HUES6 (cell line): ENCODE measurements around the gene DENND1B.
"Not testable (repeated sequence)": the region's sequence is repeated elsewhere in the genome, so short reads cannot be mapped to it uniquely, and the experiment has no call there.

ENCODE experiments used
- H3K27ac ChIP-seq: 2 replicates; pipeline ENCODE4 v1.7.0; 2013; ENCODE audit warnings: low read depth, mild to moderate bottlenecking, low read length, inconsistent platforms
- H3K27me3 ChIP-seq: 2 replicates; pipeline ENCODE4 v1.6.1; 2013; ENCODE audit warnings: low read length; ENCODE audit not compliant: control insufficient read depth, insufficient read depth
- H3K36me3 ChIP-seq: 2 replicates; pipeline ENCODE4 v1.6.1; 2013; ENCODE audit warnings: low read length; ENCODE audit not compliant: control insufficient read depth, insufficient read depth
- H3K4me1 ChIP-seq: 2 replicates; pipeline ENCODE4 v1.6.1; 2013; ENCODE audit warnings: low read length; ENCODE audit not compliant: control insufficient read depth, insufficient read depth
- H3K4me3 ChIP-seq: 2 replicates; pipeline ENCODE4 v1.5.1; 2013; ENCODE audit warnings: low read depth, low read length
- H3K9ac ChIP-seq: one replicate; pipeline ENCODE4 v1.6.1; 2013; ENCODE audit warnings: mild to moderate bottlenecking, low read length
- H3K9me3 ChIP-seq: 2 replicates; pipeline ENCODE4 v1.6.1; 2013; ENCODE audit warnings: low read depth, low read length; ENCODE audit not compliant: control insufficient read depth, insufficient read depth

DENND1B gene

DNA sequence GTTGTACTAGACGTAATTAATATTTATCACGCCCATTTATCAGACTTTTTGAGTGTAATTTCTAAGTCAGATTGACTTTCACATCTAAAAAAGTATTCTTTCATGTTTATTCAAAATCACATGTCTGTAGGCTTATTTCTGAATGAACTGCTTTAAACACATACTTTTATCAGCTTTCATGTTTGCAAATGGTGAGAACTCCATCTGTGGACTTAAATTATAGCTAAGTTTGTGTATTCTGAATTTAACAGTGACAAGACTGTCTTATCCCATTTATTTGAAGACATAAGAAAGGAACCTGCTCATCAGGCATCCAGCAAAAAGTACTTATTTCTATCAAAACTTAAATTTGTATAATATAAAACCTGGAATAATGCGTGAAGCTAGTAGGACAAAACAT lies 69.3 kb downstream of the DENND1B start:
- no peaks in the 10 kb centered on the region for H3K9me3 ChIP-seq
- no peaks in the 10 kb centered on the region for H3K4me1 ChIP-seq
- H3K4me3 ChIP-seq: no peak overlapping the region
- no peak overlapping the region for H3K9ac ChIP-seq
- no peaks in the 10 kb centered on the region for H3K27me3 ChIP-seq
- no peaks in the 10 kb centered on the region for H3K36me3 ChIP-seq
- no peak overlapping the region for H3K27ac ChIP-seq

DNA sequence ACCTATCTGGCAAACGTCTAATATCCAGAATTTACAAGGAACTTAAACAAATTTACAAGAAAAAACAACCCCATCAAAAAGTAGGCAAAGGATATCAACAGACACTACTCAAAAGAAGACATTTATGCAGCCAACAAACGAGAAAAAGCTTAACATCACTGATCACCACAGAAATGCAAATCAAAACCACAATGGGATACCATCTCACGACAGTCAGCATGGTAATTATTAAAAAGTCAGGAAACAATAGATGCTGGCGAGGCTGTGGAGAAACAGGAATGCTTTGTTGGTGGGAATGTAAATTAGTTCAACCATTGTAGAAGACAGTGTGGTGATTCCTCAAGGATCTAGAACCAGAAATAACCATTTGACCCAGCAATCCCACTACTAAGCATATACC lies 74.6 kb downstream of the DENND1B start:
- not testable (repeated sequence) for H3K4me3 ChIP-seq, H3K4me1 ChIP-seq, H3K36me3 ChIP-seq, H3K27me3 ChIP-seq, H3K27ac ChIP-seq, H3K9ac ChIP-seq, H3K9me3 ChIP-seq

DNA sequence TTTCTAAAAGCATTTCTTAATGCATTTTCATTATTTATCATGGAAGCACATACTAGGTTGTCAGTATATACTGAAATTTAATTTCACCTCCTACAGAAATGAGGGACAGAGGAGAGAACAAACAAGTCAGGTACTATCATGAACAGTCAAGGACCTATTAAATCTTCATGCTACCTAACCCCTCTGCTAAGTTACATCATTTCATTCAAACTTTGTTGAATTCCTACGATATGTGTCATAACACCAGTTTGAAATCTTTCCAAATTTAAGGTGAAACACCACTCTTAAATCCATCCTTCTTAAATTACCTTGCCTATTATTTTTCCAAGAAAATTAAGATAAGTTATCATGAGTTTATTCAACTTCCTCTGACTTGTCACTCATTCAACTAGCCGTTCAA lies 78.9 kb downstream of the DENND1B start:
- Histone ChIP-seq H3K4me1 (no peaks in the 10 kb centered on the region), H3K36me3 (no peaks in the 10 kb centered on the region), H3K4me3 (no peak overlapping the region), H3K27ac (no peak overlapping the region), H3K27me3 (no peaks in the 10 kb centered on the region), H3K9ac (no peak overlapping the region), H3K9me3 (0 out of 2 replicates have a peak, but pooled peaks cover 3% of the 10 kb centered on the region)

- H3K27ac ChIP-seq: no peak overlapping the region
- no peak overlapping the region for H3K4me3 ChIP-seq
- H3K27me3 ChIP-seq: no peaks in the 10 kb centered on the region
- H3K9me3 ChIP-seq: 0 out of 2 replicates have a peak, but pooled peaks cover 3% of the 10 kb centered on the region
- no peaks in the 10 kb centered on the region for H3K4me1 ChIP-seq
- H3K36me3 ChIP-seq: no peaks in the 10 kb centered on the region
- no peak overlapping the region for H3K9ac ChIP-seq
Measured at GRCh38 chr1:197695961-197696360, 79.3 kb downstream of the DENND1B start.

DNA sequence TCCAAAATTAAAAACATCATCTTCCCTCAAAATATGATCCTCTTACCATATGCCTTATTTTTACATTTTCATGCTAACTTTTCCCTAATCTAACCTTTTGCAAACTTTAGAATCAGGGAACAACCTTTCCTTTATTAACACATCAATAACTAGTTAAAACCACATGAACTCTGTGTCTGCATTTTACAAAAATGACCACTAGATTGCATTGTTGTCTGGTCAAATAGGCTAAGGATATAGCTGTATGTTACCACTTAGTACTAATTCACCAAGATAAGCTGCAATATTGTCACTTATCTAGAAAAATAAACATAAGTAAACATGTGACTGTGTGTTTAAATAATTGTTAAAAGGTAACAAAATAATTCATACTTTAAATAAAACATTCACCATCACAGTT lies 82.3 kb downstream of the DENND1B start:
- Histone ChIP-seq H3K27ac (no peak overlapping the region), H3K4me3 (no peak overlapping the region), H3K4me1 (no peaks in the 10 kb centered on the region), H3K36me3 (no peaks in the 10 kb centered on the region), H3K9ac (no peak overlapping the region), H3K9me3 (peaks cover 7% of the 10 kb centered on the region; the same call in 1 of the 2 replicates), H3K27me3 (no peaks in the 10 kb centered on the region)

GRCh38 chr1:197691816-197692215 lies 83.5 kb downstream of the DENND1B start:
- no peak overlapping the region for H3K27ac ChIP-seq
- no peaks in the 10 kb centered on the region for H3K36me3 ChIP-seq
- H3K27me3 ChIP-seq: no peaks in the 10 kb centered on the region
- no peaks in the 10 kb centered on the region for H3K4me1 ChIP-seq
- H3K9ac ChIP-seq: no peak overlapping the region
- peaks cover 7% of the 10 kb centered on the region; the same call in 1 of the 2 replicates for H3K9me3 ChIP-seq
- no peak overlapping the region for H3K4me3 ChIP-seq

DNA sequence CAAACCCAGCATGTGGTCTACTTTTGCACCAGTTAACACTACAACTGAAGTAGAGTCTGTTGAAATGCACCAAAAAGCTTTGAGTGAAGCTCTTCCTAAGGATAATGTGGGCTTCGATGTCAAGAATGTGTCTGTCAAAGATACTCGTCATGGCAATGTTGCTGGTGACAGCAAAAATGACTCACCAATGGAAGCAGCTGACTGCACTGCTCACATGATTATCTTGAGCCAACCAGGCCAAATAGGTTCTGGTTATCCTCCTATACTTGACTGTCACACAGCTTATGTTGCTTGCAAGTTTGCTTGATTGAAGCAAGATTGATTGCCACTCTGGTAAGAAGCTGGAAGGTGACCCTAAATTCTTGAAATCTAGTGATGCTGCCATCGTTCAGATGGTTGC lies 85.2 kb downstream of the DENND1B start:
- no peak overlapping the region for H3K27ac ChIP-seq
- peaks cover 7% of the 10 kb centered on the region; the same call in 1 of the 2 replicates for H3K9me3 ChIP-seq
- no peaks in the 10 kb centered on the region for H3K36me3 ChIP-seq
- H3K4me1 ChIP-seq: no peaks in the 10 kb centered on the region
- H3K27me3 ChIP-seq: no peaks in the 10 kb centered on the region
- H3K9ac ChIP-seq: no peak overlapping the region
- no peak overlapping the region for H3K4me3 ChIP-seq

GRCh38 chr1:197688233-197688632 lies 87.0 kb downstream of the DENND1B start:
- H3K9ac ChIP-seq: no peak overlapping the region
- H3K4me3 ChIP-seq: no peak overlapping the region
- H3K27me3 ChIP-seq: no peaks in the 10 kb centered on the region
- H3K36me3 ChIP-seq: no peaks in the 10 kb centered on the region
- no peak overlapping the region for H3K27ac ChIP-seq
- H3K4me1 ChIP-seq: no peaks in the 10 kb centered on the region
- H3K9me3 ChIP-seq: peaks cover 7% of the 10 kb centered on the region; the same call in 1 of the 2 replicates

DNA sequence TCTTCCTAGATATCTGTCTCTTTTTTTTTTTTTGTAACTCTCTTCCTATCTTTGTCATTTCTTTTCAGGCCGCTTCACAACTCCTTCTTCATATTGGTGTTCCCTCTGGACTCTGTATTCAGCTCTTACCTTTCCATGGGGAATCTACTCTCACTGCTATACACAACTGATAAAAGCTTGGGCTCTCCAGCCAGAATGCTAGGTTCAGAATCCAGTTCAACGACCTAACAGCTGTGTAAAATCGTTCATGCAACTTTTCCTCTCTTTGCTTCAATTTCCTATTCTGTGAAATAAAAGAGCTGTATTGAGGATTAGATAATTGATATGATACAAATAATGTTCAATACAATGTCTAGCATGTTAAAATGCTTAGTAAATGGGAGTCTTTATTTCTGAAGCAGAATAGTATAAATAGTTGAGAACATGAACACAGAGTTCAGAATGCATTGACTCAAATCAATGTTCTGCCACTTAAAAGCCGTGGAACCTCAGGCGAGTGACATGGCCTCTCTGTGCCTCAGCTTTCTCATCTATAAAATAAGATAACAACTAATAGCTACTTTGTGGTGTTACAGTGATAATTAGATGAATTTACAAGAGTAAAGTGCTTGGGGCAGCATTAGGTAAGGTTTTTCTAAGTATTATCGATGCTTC lies 88.5 kb downstream of the DENND1B start:
- no peak overlapping the region for H3K4me3 ChIP-seq
- no peaks in the 10 kb centered on the region for H3K36me3 ChIP-seq
- peaks cover 7% of the 10 kb centered on the region; the same call in 1 of the 2 replicates for H3K9me3 ChIP-seq
- no peaks in the 10 kb centered on the region for H3K27me3 ChIP-seq
- H3K9ac ChIP-seq: no peak overlapping the region
- no peaks in the 10 kb centered on the region for H3K4me1 ChIP-seq
- H3K27ac ChIP-seq: 0 out of 2 replicates have a peak overlapping the region, but pooled peaks have one; percentile 10

GRCh38 chr1:197686231-197686630 lies 89.0 kb downstream of the DENND1B start:
- Histone ChIP-seq H3K27me3 (no peaks in the 10 kb centered on the region), H3K4me1 (no peaks in the 10 kb centered on the region), H3K9ac (no peak overlapping the region), H3K4me3 (no peak overlapping the region), H3K36me3 (no peaks in the 10 kb centered on the region), H3K9me3 (peaks cover 7% of the 10 kb centered on the region; the same call in 1 of the 2 replicates), H3K27ac (0 out of 2 replicates have a peak overlapping the region, but pooled peaks have one; percentile 10)

- H3K36me3 ChIP-seq: no peaks in the 10 kb centered on the region
Measured at GRCh38 chr1:197685785-197686184, 89.5 kb downstream of the DENND1B start.

More at GRCh38 chr1:197685785-197686184, 89.5 kb downstream of the DENND1B start:
- Histone ChIP-seq H3K4me1 (no peaks in the 10 kb centered on the region), H3K27me3 (no peaks in the 10 kb centered on the region), H3K4me3 (no peak overlapping the region), H3K9ac (no peak overlapping the region), H3K9me3 (peaks cover 7% of the 10 kb centered on the region; the same call in 1 of the 2 replicates), H3K27ac (no peak overlapping the region)
